HG03025 (cell line): ENCODE measurements around the gene CACNA1E.

Source experiments
- ATAC-seq: cut with Tn5 transposase; IDR thresholded peaks from one replicate; pipeline ENCODE4 v1.9.1; 2021; ENCODE audit warnings: mild to moderate bottlenecking, moderate library complexity; ENCODE audit not compliant: unreplicated experiment, low FRiP score

The CACNA1E gene

DNA sequence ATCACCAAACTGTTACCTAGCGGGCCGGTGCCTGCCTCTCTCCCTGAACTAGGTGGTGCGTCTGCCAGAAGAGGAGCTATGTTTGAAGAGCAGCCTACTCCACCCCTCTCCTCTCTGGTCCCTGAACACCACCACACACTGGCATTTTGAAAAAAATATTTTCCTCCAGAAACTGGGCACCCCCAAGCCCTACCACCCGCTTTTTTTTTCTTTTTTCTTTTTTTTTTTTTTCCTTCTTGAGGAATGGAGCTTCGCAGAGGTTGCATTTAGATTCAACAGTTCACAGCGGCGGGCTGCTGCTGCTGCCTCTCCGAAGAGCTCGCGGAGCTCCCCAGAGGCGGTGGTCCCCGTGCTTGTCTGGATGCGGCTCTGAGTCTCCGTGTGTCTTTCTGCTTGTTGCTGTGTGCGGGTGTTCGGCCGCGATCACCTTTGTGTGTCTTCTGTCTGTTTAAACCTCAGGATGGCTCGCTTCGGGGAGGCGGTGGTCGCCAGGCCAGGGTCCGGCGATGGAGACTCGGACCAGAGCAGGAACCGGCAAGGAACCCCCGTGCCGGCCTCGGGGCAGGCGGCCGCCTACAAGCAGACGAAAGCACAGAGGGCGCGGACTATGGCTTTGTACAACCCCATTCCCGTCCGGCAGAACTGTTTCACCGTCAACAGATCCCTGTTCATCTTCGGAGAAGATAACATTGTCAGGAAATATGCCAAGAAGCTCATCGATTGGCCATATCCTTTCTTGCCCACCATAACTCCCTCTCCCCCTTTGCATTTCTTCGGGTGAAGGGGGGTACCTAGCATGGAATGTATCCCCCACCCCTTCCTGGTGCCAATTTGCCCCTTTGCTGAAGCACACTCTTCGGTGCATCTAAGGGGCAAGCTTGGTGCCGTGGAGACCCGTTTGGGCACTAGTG is at the start of gene CACNA1E:
Gene CACNA1E (plus strand): TSS at position 233 of the 911 bp plus-strand sequence. CDS start 228 bp downstream, at position 461.
- ATAC-seq: no peak

DNA sequence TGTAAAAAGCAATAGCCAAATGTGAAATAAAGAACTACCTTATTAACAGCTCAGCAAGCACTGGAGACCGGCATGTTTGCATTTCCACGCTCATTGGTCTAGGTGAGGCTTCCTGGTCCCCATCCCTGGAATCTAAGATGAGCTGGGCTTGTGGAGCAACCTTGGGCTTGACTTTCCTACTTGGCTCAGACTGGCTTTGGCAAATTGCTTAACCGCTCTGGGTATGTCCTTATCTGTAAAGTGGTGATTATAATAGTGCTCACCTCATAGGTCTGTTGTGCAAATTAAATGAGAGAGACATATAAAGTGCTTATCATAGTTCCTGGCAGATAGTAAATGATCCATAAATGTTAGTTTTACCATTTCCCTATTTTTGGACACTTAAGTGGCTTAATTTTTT is 49.4 kb upstream of the CACNA1E start:
- ATAC-seq: no peak

- peak; percentile 80 for ATAC-seq
Measured at GRCh38 chr1:181438013-181438412, 45.3 kb upstream of the CACNA1E start.

- ATAC-seq: no peak
Measured at GRCh38 chr1:181440510-181440909, 42.8 kb upstream of the CACNA1E start.

DNA sequence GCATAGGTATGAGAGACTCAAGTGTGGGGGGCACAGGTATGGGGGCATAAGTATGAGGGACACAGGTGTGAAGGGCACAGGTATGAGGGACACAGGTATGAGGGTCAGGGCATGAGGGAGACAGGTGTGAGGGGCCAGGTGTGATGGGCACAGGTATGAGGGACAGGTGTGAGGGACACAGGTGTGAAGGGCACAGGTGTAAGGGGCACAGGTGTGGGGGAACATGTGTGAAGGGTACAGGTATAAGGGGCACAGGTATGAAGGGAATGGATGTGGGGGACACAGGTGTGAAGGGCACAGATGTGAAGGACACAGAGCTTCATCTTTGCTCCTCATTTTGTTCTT is 41.2 kb upstream of the CACNA1E start:
- ATAC-seq: no peak

DNA sequence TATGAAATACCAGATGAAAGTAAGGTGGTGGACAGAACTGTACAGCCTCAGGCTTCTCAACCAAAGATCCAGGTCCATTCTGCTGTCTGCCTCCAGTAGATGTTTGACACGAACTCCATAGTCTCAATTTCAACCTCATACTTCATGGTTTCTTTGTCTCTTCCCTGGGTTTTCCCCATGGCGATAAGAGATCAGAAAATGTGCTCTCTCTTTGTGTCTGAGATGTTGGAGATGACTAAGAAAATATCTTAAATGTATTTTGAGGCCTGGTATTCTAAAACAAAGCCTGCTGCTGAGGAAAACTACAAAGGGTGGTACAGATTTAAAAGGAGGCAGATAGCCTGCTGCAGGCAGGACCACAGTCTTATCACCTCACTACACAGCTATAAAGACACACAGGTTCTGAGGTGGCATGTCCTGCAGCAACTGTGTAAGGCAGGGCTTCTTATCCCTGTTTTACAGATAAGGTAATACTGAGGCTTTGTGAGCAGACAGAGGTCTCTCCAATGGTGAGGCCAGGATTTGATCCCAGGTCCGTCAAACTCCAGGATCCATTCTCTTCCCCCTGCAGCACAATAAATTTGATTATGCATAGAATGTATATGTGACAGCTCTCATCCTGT is 40.0 kb upstream of the CACNA1E start:
- no peak for ATAC-seq

DNA sequence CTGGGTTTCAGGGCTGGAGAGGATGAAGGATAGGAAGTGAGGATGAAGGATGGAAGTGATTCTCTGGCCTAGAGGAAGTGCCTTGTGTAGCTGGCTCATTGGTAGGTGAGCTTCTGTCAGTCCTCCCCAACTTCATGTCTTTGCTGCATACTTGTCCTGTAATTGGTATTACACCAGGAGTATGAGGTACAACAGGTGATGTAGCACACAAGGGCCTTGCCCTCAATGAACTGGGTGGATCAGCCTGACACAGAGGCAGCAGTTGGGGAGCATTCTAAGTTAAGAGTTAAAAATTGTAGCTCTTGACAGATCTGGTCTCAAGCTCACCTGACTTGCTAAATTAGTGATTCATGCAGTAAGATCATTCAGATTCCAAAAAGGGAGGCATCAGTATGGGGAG is 37.9 kb upstream of the CACNA1E start:
- no peak for ATAC-seq

DNA sequence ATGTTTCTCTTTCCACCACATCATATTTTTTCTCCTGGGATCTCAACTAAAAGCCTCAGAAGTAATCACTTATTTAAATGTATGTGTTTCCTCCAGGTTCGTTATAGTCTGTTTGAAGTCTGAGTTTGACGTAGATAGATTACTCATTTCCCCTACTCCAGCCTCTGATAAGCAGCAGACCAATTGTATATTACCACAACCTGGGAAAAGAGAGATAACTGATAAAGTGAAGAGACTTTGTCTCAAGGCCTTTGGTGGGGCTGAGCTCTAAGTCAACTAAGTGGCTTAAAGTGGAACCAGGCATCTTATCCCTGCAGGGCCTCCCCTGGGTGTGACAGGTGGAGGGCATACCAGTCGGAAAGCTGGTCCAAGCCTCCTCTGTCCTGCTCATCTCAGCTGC is 34.9 kb upstream of the CACNA1E start:
- no peak for ATAC-seq

GRCh38 chr1:181451661-181452230 is 31.6 kb upstream of the CACNA1E start:
- ATAC-seq: no peak

- ATAC-seq: no peak
Measured at GRCh38 chr1:181452746-181453145, 30.6 kb upstream of the CACNA1E start.

- no peak for ATAC-seq
Measured at GRCh38 chr1:181453541-181454201, 29.6 kb upstream of the CACNA1E start.

GRCh38 chr1:181456551-181456950 is 26.8 kb upstream of the CACNA1E start:
- ATAC-seq: no peak

DNA sequence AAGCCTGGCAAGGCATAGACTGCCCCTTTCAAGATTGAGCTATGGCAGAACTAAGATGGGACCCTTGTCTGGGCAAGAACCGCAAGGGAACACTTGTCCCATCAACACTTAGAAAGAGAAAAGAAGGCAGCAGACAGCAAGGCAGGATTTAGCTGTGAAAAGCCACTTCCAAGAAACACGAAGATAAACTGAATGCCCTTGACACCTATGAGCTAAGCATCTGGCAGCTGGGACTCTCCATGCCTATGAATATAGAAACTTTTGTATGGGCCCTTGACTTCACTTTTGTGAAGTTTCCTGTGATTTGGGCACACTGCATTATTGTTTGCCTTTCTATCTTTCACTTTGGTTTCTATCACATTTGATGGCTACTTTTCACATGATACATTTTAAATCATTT is 24.9 kb upstream of the CACNA1E start:
- ATAC-seq: no peak

- ATAC-seq: no peak
Measured at GRCh38 chr1:181459067-181459466, 24.2 kb upstream of the CACNA1E start.

GRCh38 chr1:181469829-181470228 is 13.5 kb upstream of the CACNA1E start:
- no peak for ATAC-seq

GRCh38 chr1:181475580-181475979 is 7.7 kb upstream of the CACNA1E start:
- ATAC-seq: no peak

DNA sequence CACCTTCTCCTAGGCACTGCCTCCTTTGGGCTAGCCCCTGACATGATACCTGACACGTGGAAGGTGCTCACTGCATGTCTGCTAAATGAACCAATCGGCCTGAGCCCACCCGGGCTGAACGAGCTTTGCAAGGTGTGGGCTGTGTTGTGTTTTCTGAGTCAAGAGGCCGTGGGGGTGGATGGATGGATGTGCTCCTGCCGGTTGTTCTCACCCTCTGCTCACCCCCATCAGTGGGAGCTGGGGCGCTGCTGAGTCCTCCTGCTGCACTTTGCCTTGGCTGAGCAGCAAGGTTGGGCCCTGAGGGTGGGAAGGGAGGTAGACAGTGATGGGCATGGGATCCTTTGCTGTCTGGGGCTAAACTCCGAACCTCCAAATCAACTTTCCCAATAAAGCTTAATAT is 6.7 kb upstream of the CACNA1E start:
- ATAC-seq: no peak

- no peak for ATAC-seq
Measured at GRCh38 chr1:181478306-181478705, 5.0 kb upstream of the CACNA1E start.

DNA sequence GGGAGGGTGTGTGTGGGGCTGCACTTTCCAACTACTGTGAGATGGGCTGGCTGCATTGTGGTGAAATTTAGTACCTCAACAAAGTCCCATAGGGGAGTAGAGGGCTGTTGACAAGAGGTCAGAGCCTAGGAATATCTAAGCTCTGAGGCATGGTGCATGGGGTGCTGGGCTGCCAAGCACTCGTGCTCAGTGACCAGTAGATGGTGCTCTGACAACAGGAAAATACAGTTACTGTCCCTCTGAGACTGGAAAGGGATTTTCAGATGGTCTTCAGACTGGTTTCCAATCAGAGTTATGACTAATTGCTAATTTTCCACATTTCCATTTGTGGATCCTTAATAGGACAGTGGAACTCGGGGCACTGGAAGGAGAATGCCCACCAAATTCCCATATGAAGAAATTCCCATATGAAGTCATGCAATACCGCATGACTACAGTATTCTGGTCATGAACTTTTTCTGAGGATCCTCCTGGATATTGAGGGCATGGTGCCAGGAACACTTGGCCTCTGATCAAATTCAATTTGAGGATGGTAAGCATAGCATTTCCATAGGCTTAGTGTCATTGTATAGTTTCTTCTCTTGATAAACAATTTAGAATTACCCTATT is 4.1 kb upstream of the CACNA1E start:
- no peak for ATAC-seq

DNA sequence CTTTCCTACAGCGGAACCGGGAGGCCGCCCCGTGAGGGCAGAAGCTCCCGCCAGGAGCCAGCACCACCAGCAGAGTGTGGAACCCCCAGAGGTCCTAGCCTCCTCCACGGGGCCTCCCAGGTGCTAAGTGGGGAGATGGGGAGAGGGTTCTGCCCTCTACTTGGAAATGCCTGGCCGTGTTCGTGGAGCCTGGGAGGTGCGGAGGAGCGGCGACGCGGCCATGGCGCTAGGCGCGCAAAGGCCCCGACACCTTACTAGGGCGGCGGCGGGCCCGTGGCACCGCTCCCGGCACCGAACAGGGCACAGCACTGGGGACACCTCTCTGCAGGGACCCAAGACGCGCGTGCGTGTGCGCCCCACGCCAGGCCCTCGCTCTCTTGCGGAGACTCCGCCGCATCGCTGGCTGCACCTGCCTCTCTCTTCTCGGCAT is 1.3 kb upstream of the CACNA1E start:
- ATAC-seq: peak; percentile 8
